Measurements from ENCODE around the gene ESRRB.

- TF ChIP-seq, protein P1, sequence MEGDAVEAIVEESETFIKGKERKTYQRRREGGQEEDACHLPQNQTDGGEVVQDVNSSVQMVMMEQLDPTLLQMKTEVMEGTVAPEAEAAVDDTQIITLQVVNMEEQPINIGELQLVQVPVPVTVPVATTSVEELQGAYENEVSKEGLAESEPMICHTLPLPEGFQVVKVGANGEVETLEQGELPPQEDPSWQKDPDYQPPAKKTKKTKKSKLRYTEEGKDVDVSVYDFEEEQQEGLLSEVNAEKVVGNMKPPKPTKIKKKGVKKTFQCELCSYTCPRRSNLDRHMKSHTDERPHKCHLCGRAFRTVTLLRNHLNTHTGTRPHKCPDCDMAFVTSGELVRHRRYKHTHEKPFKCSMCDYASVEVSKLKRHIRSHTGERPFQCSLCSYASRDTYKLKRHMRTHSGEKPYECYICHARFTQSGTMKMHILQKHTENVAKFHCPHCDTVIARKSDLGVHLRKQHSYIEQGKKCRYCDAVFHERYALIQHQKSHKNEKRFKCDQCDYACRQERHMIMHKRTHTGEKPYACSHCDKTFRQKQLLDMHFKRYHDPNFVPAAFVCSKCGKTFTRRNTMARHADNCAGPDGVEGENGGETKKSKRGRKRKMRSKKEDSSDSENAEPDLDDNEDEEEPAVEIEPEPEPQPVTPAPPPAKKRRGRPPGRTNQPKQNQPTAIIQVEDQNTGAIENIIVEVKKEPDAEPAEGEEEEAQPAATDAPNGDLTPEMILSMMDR (IDR thresholded peaks at IDR 0.05) = no peak
- no peak for TF ChIP-seq ZFX (IDR thresholded peaks at IDR 0.05; ENCODE audit: borderline replicate concordance)
These were observed 4.9 kb upstream of the ESRRB start for GRCh38 chr14:76371066-76371465.
